Immature natural killer cell (primary cell): ENCODE data around the gene GFOD2. TPM values are rescaled to one million over a fixed set of nuclear protein-coding genes. Genes with fewer than 3 reads are reported as not detected.

Experiments used
- DNase-seq, 3 donors: peaks; one replicate each; pipeline ENCODE4 v3.0.0; 2022; ENCODE audit warnings: mixed read lengths in 1 of 3
- H3K27ac Mint-ChIP-seq, 6 donors: one replicate each; pipeline ENCODE4 v1.8.0; 2020; ENCODE audit warnings: mixed read lengths in 6 of 6, mild to moderate bottlenecking in 5 of 6, inconsistent platforms in 4 of 6, moderate library complexity in 3 of 6
- H3K27me3 Mint-ChIP-seq, 3 donors: one replicate each; pipeline ENCODE4 v1.8.0; 2020 to 2021; ENCODE audit warnings: low read depth in 3 of 3, mild to moderate bottlenecking in 3 of 3, mixed read lengths in 3 of 3, moderate library complexity in 3 of 3, inconsistent platforms in 1 of 3
- H3K36me3 Mint-ChIP-seq, 3 donors: one replicate each; pipeline ENCODE4 v1.8.0; 2020; ENCODE audit warnings: mixed read lengths in 3 of 3, inconsistent platforms in 2 of 3, mild to moderate bottlenecking in 2 of 3
- H3K4me1 Mint-ChIP-seq, 2 donors: one replicate each; pipeline ENCODE4 v1.8.0; 2020; ENCODE audit warnings: inconsistent platforms in 2 of 2, mild to moderate bottlenecking in 2 of 2, mixed read lengths in 2 of 2, moderate library complexity in 1 of 2
- H3K4me3 Mint-ChIP-seq, 5 donors: one replicate each; pipeline ENCODE4 v1.8.0; 2020; ENCODE audit warnings: mild to moderate bottlenecking in 5 of 5, mixed read lengths in 5 of 5, inconsistent platforms in 3 of 5, moderate library complexity in 3 of 5
- H3K9me3 Mint-ChIP-seq, 6 donors: one replicate each; pipeline ENCODE4 v1.8.0; 2020; ENCODE audit warnings: mild to moderate bottlenecking in 6 of 6, mixed read lengths in 6 of 6, inconsistent platforms in 4 of 6, moderate library complexity in 3 of 6
- polyA plus RNA-seq, 3 donors: library from polyadenylated mRNA; unstranded; fragments of 300-500 nt; fragmentation: Illumina TruSeq; gene quantifications; one replicate each; pipeline ENCODE4 v1.2.3, GENCODE V29; 2021

GFOD2 gene
- polyA plus RNA-seq, 3 donors from 2014 or later: 6.2 to 9.7 (median 7.4) TPM

DNA sequence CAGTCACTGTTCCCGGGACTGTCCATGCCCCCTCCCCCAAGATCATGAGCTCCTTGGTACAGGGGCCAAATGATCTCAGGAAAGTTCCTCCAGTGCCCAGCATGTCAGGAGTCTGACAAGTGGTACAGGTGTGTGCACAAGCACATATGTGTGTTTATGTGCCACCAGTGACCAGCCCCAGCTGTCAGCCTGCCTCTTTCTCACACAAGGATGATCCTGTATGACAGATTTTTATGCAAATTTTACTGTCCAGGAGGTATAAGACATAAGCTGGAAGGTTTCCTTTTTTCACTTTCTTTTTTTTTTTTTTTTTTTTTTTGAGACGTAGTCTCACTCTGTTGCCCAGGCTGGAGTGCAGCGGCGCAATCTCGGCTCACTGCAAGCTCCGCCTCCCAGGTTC, 31.4 kb upstream of the GFOD2 start:
- Mint-ChIP-seq H3K4me3 (no peak overlapping the region), H3K27me3 (peaks cover 0 to 3% (median 2%) of the 10 kb centered on the region in 3 donors), H3K9me3 (no peaks in the 10 kb centered on the region), H3K4me1 (no peaks in the 10 kb centered on the region), H3K27ac (peak overlapping the region in 4 of 6 donors; percentile 2 to 55 (median 12)), H3K36me3 (no peaks in the 10 kb centered on the region)
- DNase-seq: no peak

DNA sequence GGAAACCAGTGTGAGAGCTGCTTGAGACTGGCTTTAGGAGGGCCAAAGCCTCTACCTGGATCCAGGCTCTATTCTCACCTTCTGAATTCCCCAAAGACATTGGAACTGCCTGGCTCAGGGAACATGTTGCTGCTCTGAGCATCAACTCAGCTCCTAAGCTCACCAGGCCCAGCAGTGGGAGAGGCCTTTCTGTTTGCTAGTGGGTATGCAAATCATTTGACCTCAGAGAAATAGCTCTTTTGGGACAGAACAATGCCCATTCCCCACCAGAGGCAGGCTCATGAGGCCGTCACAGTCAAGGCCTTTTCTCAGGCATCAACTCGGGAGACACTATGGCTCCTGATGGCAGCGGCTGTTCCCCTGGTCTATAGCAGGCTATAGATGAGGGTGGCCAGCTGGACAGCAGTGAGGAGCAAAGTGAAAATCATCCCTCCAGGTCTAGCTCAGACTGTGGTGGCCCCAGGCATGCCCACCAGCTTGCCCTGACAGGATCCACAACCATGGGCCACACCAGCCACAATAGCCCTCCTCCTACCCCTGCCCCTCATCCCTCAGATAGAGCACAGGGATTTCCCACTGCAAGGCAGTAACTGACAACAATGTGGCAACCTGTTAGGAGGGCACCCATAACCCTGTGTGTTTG, 30.4 kb upstream of the GFOD2 start:
- peaks cover 0 to 3% (median 2%) of the 10 kb centered on the region in 3 donors for H3K27me3 Mint-ChIP-seq
- H3K9me3 Mint-ChIP-seq: no peaks in the 10 kb centered on the region
- no peak overlapping the region for H3K27ac Mint-ChIP-seq
- no peak overlapping the region for H3K4me3 Mint-ChIP-seq
- no peaks in the 10 kb centered on the region for H3K4me1 Mint-ChIP-seq
- no peak for DNase-seq
- peaks cover 0 to under 1% (median 0%) of the 10 kb centered on the region in 3 donors for H3K36me3 Mint-ChIP-seq

DNA sequence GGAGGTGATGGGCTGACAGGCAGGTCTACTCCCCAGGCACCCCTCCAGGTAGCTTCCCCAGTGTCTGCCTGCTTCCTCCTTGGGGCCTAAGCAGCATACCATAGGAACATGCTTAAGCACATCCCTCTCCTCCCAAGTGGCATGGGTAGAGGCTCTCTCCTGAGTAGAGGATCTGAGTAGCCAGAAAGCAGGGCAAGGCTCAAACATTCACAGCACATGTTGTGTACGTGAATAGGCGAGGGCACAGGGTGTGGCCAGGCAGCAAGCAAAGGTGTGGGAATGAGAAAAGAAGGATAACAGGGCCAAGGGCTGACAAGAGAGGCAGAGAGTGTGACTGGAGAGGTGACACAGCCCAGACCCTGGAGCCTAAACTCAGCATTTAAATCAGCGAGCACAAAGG, 29.7 kb upstream of the GFOD2 start:
- Mint-ChIP-seq H3K4me1 (no peaks in the 10 kb centered on the region), H3K36me3 (peaks cover 0 to 7% (median 1%) of the 10 kb centered on the region in 3 donors), H3K9me3 (no peaks in the 10 kb centered on the region), H3K4me3 (no peak overlapping the region), H3K27me3 (peaks cover 0 to 3% (median 2%) of the 10 kb centered on the region in 3 donors), H3K27ac (peak overlapping the region in 1 of 6 donors; percentile 18)
- no peak for DNase-seq

DNA sequence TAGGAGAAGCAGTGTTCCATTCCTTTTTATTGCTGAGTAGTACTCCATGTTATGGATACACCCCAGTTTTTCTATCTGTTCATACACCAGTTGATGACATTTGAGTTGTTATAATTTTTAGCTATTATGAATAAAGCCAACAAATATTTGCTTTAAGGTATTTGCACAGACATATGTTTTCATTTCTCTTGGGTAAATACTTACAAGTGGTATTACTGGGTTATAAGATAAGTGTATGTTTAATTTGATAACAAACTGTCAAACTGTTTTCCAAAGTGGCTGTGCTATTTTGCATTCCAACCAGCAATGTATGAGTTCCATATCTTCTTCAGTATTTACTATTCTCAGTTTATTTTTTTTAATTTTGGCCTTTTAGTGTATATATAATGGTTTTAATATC, 27.7 kb upstream of the GFOD2 start:
- H3K9me3 Mint-ChIP-seq: no peaks in the 10 kb centered on the region

DNA sequence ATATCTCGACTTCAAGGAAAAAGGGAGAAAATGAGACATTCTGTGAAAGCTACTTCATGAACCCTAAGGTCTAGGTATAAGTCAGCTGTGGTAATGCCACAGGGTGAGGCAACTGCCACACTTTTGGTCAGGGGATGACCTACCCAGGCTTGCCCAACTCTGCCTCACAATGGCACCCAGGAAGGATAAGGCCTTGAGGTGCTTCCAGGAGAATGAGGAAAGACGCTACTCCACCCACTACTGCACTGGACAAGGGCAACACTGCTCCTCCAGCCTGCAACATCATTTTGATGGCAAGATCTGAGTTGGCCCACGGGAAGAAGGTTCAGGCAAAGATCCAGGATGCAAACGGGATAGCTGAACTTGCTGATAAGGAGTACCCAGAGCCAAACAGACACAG, 22.0 kb upstream of the GFOD2 start:
- DNase-seq: no peak
- H3K4me3 Mint-ChIP-seq: no peak overlapping the region
- peaks cover 4 to 30% (median 15%) of the 10 kb centered on the region in 3 donors for H3K36me3 Mint-ChIP-seq
- H3K4me1 Mint-ChIP-seq: peaks cover 0 to 2% of the 10 kb centered on the region in 2 donors
- no peak overlapping the region for H3K27ac Mint-ChIP-seq
- H3K27me3 Mint-ChIP-seq: no peaks in the 10 kb centered on the region
- no peaks in the 10 kb centered on the region for H3K9me3 Mint-ChIP-seq

More for the DNA sequence above, 27.7 kb upstream of the GFOD2 start:
- Mint-ChIP-seq H3K4me1 (no peaks in the 10 kb centered on the region), H3K27ac (no peak overlapping the region), H3K4me3 (no peak overlapping the region), H3K27me3 (peaks cover 0 to 2% (median 2%) of the 10 kb centered on the region in 3 donors), H3K36me3 (peaks cover 0 to 18% (median 7%) of the 10 kb centered on the region in 3 donors)
- no peak for DNase-seq

DNA sequence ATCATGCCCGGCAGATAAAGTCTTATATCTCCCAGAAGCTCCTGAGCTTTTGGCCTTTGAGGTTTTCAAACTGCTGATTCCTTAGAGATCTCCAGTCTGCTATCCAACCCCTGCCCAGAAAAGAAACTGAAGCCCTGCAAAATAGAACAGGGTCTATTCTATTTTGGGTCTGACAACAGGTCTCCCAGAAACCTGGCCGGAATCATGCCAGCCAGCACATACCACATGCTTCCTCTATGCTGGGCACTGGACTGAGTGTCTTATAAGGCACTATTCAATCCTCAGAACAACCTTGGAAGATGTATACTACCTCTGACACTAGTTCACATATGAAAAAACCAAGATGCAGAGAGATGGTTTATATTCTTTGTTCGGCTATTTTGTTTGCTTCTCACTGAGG, 21.3 kb upstream of the GFOD2 start:
- Mint-ChIP-seq H3K27ac (no peak overlapping the region), H3K9me3 (no peaks in the 10 kb centered on the region), H3K4me1 (peaks cover 0 to 2% of the 10 kb centered on the region in 2 donors), H3K36me3 (peaks cover 4 to 30% (median 15%) of the 10 kb centered on the region in 3 donors), H3K4me3 (no peak overlapping the region), H3K27me3 (peaks cover 0 to under 1% (median 0%) of the 10 kb centered on the region in 3 donors)
- DNase-seq: no peak

DNA sequence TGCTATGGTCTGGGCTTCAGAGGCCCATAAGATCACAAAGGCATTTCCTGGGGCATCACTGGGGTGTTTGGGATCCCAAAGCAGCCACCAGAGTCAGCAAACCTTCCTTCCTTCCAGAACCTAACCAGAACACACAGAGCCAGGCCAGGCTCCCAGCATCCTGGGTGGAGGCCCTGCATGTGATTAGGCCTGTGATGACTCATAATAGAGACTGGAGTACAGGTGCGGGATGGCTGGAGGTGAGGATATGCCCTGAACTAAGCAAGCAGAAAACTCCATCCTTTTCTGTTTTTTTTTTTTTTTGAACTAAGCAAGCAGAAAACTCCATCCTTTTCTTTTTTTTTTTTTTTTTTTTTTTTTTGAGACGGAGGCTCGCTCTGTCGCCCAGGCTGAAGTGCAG, 17.7 kb upstream of the GFOD2 start:
- H3K36me3 Mint-ChIP-seq: peaks cover 4 to 12% (median 8%) of the 10 kb centered on the region in 3 donors
- no peak for DNase-seq
- H3K4me3 Mint-ChIP-seq: no peak overlapping the region
- peaks cover 0 to 2% of the 10 kb centered on the region in 2 donors for H3K4me1 Mint-ChIP-seq
- peak overlapping the region in 1 of 6 donors; percentile 55 for H3K27ac Mint-ChIP-seq
- no peaks in the 10 kb centered on the region for H3K9me3 Mint-ChIP-seq
- H3K27me3 Mint-ChIP-seq: peaks cover 0 to 1% (median 0%) of the 10 kb centered on the region in 3 donors

DNA sequence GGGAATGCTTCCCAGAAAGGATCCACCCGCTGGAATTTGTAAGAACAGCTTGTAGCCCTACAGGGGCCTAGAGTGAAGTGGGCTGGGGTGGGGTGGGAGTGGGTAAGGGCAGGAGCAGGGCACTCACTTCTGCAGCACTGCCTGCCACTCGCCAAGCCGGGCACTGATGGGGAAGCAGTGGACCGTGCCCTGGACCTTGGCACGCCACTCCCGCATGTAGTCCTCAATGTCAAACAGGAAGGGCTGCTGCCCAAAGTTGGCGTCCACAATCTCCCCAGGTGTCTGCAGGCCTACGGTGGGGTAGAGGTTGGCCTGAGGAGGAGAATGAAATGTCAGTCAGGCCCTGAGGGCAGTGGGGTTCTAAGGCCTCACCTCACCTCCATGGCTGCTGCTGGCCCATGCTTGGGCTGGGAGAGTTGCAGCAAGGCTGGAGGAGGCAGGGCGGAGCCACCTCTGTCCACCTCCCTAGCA, 15.7 kb upstream of the GFOD2 start:
- Mint-ChIP-seq H3K27ac (no peak overlapping the region), H3K27me3 (peaks cover 0 to 1% (median 0%) of the 10 kb centered on the region in 3 donors), H3K4me3 (no peak overlapping the region), H3K4me1 (peaks cover 0 to 2% of the 10 kb centered on the region in 2 donors), H3K36me3 (peaks cover 0 to 8% (median 4%) of the 10 kb centered on the region in 3 donors), H3K9me3 (no peaks in the 10 kb centered on the region)
- DNase-seq: no peak

DNA sequence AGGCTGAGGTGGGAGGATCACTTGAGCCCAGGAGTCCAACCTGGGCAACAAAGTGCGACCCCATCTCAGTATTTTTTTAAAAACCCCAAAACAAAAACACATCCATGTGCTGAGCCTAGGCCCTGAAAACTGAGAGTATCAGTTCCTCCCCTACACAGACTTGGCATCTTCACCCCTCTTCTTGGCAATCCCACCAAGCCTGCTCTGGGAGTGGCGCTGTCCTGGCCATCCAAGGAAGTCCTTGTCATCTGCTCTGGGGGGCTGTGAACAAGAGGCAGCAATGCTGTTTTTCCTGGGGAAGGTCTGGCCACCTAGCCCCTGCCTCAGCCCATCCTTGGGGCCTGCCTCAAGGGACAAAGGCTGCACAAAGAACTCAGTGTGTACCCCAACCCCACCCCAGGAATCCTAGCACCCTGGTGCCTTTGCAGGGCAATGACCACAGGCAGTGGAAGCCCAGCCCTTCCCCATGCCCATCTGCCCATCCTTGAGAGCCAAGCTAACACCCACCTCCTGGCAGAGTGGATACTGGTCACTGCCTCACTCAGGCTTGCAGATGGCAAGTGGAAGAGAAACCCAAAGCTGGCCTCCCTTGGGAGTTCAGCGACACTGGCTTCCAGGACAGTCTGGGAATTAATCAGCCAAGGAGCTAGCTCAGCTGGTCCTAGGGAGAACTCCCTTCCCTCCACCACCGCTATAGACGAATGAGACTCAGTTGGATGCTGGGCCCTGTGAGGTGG, 14.8 kb upstream of the GFOD2 start:
- peaks cover 0 to 1% (median 0%) of the 10 kb centered on the region in 3 donors for H3K27me3 Mint-ChIP-seq
- H3K4me1 Mint-ChIP-seq: peaks cover 0 to 2% of the 10 kb centered on the region in 2 donors
- H3K9me3 Mint-ChIP-seq: no peaks in the 10 kb centered on the region
- H3K27ac Mint-ChIP-seq: no peak overlapping the region
- DNase-seq: no peak
- H3K4me3 Mint-ChIP-seq: no peak overlapping the region
- peaks cover 0 to 8% (median 8%) of the 10 kb centered on the region in 3 donors for H3K36me3 Mint-ChIP-seq

DNA sequence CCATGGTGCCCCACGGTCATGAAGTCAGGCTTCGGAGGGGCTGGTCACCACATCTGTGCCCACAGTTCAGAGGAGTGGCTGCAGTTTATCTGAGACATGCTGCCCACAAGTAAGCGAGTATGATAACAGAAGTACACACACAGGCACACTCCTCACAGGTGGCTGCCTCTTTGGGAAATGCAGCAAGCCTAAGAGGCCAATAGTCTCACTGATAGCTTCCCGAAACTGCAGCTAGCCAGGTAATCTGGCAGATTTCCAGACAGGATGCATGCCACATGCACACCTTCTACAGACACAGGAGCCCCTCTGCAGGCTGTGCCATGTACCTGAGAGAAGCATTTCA, 12.6 kb upstream of the GFOD2 start:
- Mint-ChIP-seq H3K4me1 (peaks cover 0 to 2% of the 10 kb centered on the region in 2 donors), H3K4me3 (no peak overlapping the region), H3K27me3 (peaks cover 0 to 1% (median 0%) of the 10 kb centered on the region in 3 donors), H3K9me3 (no peaks in the 10 kb centered on the region), H3K27ac (no peak overlapping the region), H3K36me3 (peaks cover 0 to 11% (median 8%) of the 10 kb centered on the region in 3 donors)
- no peak for DNase-seq

DNA sequence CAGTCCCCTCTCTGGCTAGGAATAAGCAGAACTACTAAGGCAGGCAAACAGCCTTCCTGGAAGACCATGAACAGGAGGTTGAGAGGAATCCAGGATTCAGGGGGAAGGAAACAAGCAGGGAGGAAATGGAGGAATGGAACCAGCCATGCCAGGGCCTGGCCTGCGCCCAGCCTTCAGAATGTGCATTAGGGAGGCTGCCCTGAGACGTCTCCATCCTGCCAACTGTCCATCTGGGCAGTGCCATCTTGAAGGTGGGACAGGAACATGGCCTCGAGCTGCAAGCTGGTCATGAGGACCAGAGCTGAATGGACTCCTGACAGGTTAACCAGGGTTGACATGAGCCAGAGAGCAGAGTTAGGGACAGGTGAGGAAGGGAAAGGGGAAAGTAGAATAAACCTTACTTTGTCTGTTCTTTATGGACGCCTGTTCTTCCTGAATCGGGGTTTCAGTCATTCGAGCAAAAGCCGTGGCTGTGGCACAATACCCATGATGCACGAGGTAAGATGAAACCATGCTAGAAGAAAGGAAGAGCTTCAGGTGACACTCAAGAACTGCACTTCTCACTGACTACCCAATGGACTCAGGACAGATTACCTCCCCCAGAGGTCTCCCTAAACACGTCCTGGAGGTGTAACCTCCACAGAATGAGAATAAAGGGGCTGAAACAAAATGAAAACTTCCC, 12.1 kb upstream of the GFOD2 start:
- H3K4me3 Mint-ChIP-seq: no peak overlapping the region

DNA sequence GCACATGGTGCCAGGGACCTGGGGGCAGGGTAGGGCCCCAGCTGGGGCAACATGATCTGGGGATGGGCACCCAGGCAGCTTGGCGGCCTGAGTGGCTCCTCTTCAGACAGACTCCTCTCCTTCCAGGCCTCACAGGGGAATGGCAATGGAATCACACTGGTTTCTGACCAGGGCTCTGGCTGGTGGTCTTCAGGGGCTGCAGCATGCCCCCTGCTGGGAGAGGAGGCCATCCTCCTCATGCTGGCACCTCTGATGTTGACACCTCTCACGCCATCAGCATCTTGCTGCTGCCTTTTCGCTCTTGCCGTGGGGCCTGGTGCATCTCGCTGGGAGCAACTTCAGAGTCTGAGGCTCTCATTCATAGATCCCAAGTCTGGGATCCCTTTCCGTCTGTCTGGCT, 11.2 kb upstream of the GFOD2 start:
- H3K27me3 Mint-ChIP-seq: no peaks in the 10 kb centered on the region
- H3K36me3 Mint-ChIP-seq: peaks cover under 1 to 13% (median 8%) of the 10 kb centered on the region in 3 donors
- H3K4me3 Mint-ChIP-seq: no peak overlapping the region
- no peak overlapping the region for H3K27ac Mint-ChIP-seq
- H3K9me3 Mint-ChIP-seq: no peaks in the 10 kb centered on the region
- H3K4me1 Mint-ChIP-seq: no peaks in the 10 kb centered on the region
- DNase-seq: no peak

More for the DNA sequence above, 12.1 kb upstream of the GFOD2 start:
- no peak for DNase-seq
- H3K4me1 Mint-ChIP-seq: no peaks in the 10 kb centered on the region
- peaks cover 0 to 11% (median 8%) of the 10 kb centered on the region in 3 donors for H3K36me3 Mint-ChIP-seq
- no peak overlapping the region for H3K27ac Mint-ChIP-seq
- H3K9me3 Mint-ChIP-seq: no peaks in the 10 kb centered on the region
- peaks cover 0 to 1% (median 0%) of the 10 kb centered on the region in 3 donors for H3K27me3 Mint-ChIP-seq

DNA sequence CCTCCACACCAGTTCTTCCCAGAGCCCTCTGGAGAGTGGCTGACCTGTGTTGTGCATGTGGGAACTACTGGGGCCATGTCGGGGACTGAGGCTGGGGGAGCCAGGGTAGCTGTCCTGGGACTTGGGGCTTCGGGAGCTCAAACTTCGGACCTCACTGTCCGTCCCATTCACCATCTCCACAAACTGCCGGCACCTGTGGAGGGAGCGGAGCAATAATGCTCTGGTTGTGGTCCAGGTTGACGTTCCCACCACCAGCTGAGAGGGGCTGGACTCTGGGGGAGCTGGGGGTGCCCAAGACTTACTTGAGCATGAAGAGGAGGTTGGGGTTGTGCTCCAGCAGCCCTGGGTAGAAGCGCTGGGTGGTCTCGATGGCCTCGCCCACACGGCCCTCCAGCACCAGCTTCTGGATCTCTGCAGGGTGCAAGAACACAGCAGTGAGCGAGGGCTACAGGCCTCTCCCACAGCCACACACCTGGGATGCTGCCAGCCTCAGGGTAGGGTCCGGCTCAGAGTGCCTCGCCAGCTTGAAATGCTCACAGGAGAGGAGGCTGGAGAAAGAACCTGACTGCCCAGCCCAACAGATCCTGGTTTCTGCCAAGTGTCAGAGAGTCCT, 10.6 kb upstream of the GFOD2 start:
- DNase-seq: no peak
- H3K36me3 Mint-ChIP-seq: peaks cover 3 to 19% (median 8%) of the 10 kb centered on the region in 3 donors
- no peak overlapping the region for H3K4me3 Mint-ChIP-seq
- no peak overlapping the region for H3K27ac Mint-ChIP-seq
- no peaks in the 10 kb centered on the region for H3K9me3 Mint-ChIP-seq
- H3K27me3 Mint-ChIP-seq: peaks cover 0 to 2% (median 0%) of the 10 kb centered on the region in 3 donors
- H3K4me1 Mint-ChIP-seq: no peaks in the 10 kb centered on the region
